IMR-90 (cell line): Measurements from ENCODE around the gene IP6K1. TPM values are rescaled to one million over a fixed set of nuclear protein-coding genes. Genes with fewer than 3 reads are reported as not detected.
A peak's percentile ranks its signal among the peaks of the same experiment; 100 is the strongest.

Experiments used
- ATAC-seq: fragments of 200-7000 bp; cut with Tn5 transposase; 2 replicates; pipeline ENCODE4 v1.9.1; 2020; ENCODE audit warnings: low read depth, mild to moderate bottlenecking, moderate library complexity
- BruUV-seq: library from RNA; stranded (reverse); fragments of 400-500 nt; replicated peaks from 2 replicates; lab custom pipeline; 2021; lab: Mats Ljungman, UMichigan
- CTCF ChIA-PET: fragments of 300-600 bp; formaldehyde crosslinking; extraction: SDS; loops from one replicate; lab custom pipeline; 2021; ENCODE audit warnings: antibody characterized with exemption; lab: Yijun Ruan, JAX
- POLR2A ChIA-PET: fragments of 300-600 bp; sonication (Branson Sonifier 250); formaldehyde crosslinking; loops from one replicate; lab custom pipeline; 2022; ENCODE audit warnings: antibody characterized with exemption; ENCODE audit not compliant: unreplicated experiment; lab: Charles Lee
- DNase-seq: peaks from one replicate; pipeline ENCODE4 v3.0.0; 2013
- H2AFZ ChIP-seq: replicated peaks from 2 replicates; pipeline ENCODE3; 2013; ENCODE audit warnings: low read length, mild to moderate bottlenecking; ENCODE audit not compliant: poor library complexity
- H2AK5ac ChIP-seq: 2 replicates; pipeline ENCODE4 v1.6.1; 2013; ENCODE audit warnings: low read depth, low read length, inconsistent platforms
- H2AK9ac ChIP-seq: replicated peaks from 2 replicates; pipeline ENCODE3; 2013; ENCODE audit warnings: mild to moderate bottlenecking, low read depth, low read length, moderate library complexity; ENCODE audit not compliant: poor library complexity
- H2BK120ac ChIP-seq: 2 replicates; pipeline ENCODE4 v1.6.1; 2013; ENCODE audit warnings: low read depth, low read length, inconsistent platforms
- H2BK15ac ChIP-seq: 3 replicates; pipeline ENCODE4 v1.6.1; 2013; ENCODE audit warnings: low read depth, low read length, inconsistent platforms
- H2BK20ac ChIP-seq: 2 replicates; pipeline ENCODE4 v1.6.1; 2013; ENCODE audit warnings: low read depth, mild to moderate bottlenecking, inconsistent platforms, low read length, moderate library complexity
- H2BK5ac ChIP-seq: 2 replicates; pipeline ENCODE4 v1.6.1; 2013; ENCODE audit warnings: mild to moderate bottlenecking, low read depth, low read length, inconsistent platforms; ENCODE audit not compliant: poor library complexity, severe bottlenecking
- H3K14ac ChIP-seq: replicated peaks from 2 replicates; pipeline ENCODE4 v1.6.1; 2013; ENCODE audit warnings: low read depth, low read length, inconsistent platforms
- H3K18ac ChIP-seq: 2 replicates; pipeline ENCODE4 v1.6.1; 2013; ENCODE audit warnings: low read depth, low read length, control low read depth
- H3K23ac ChIP-seq: 2 replicates; pipeline ENCODE4 v1.6.1; 2013; ENCODE audit warnings: low read depth, low read length, inconsistent platforms
- H3K27ac ChIP-seq: 2 replicates; pipeline ENCODE4 v1.5.1; 2013; ENCODE audit warnings: mild to moderate bottlenecking, control low read depth, low read length; ENCODE audit not compliant: insufficient read depth
- H3K27me3 ChIP-seq: 2 replicates; pipeline ENCODE4 v1.6.1; 2013; ENCODE audit warnings: low read length; ENCODE audit not compliant: control insufficient read depth, insufficient read depth
- H3K36me3 ChIP-seq: 2 replicates; pipeline ENCODE4 v1.6.1; 2013; ENCODE audit warnings: low read length, mixed read lengths; ENCODE audit not compliant: control insufficient read depth, insufficient read depth
- H3K4ac ChIP-seq: 2 replicates; pipeline ENCODE4 v1.6.1; 2013; ENCODE audit warnings: low read depth, low read length, inconsistent platforms
- H3K4me1 ChIP-seq: 2 replicates; pipeline ENCODE4 v1.6.1; 2013; ENCODE audit warnings: low read length, mixed read lengths; ENCODE audit not compliant: control insufficient read depth, insufficient read depth
- H3K4me2 ChIP-seq: 2 replicates; pipeline ENCODE4 v1.6.1; 2013; ENCODE audit warnings: low read depth, mild to moderate bottlenecking, control low read depth, low read length, moderate library complexity
- H3K4me3 ChIP-seq: 2 replicates; pipeline ENCODE4 v1.5.1; 2013; ENCODE audit warnings: low read depth, mild to moderate bottlenecking, control low read depth, low read length, moderate library complexity; ENCODE audit not compliant: insufficient read depth
- H3K56ac ChIP-seq: 2 replicates; pipeline ENCODE4 v1.6.1; 2013; ENCODE audit warnings: low read length, inconsistent platforms; ENCODE audit not compliant: insufficient read depth; ENCODE audit errors: extremely low read depth
- H3K79me1 ChIP-seq, 2 experiments: 2 replicates each; pipeline ENCODE4 v1.6.1; 2013; ENCODE audit warnings: low read length in 2 of 2, inconsistent platforms in 1 of 2, low read depth in 1 of 2
- H3K9ac ChIP-seq: 2 replicates; pipeline ENCODE4 v1.6.1; 2013; ENCODE audit warnings: low read depth, low read length, control low read depth
- H3K9me1 ChIP-seq: 2 replicates; pipeline ENCODE4 v1.6.1; 2013; ENCODE audit warnings: low read length, inconsistent platforms; ENCODE audit not compliant: insufficient read depth
- H3K9me3 ChIP-seq: 2 replicates; pipeline ENCODE4 v1.6.1; 2013; ENCODE audit warnings: low read length; ENCODE audit not compliant: control insufficient read depth, insufficient read depth
- H4K20me1 ChIP-seq: 2 replicates; pipeline ENCODE4 v1.6.1; 2013; ENCODE audit warnings: low read length, inconsistent platforms; ENCODE audit not compliant: insufficient read depth
- H4K5ac ChIP-seq: 2 replicates; pipeline ENCODE4 v1.6.1; 2013; ENCODE audit warnings: mild to moderate bottlenecking, low read depth, low read length, control low read depth
- H4K8ac ChIP-seq, 2 experiments: 2 replicates each; pipeline ENCODE4 v1.6.1; 2013; ENCODE audit warnings: low read depth in 2 of 2, low read length in 2 of 2, control low read depth in 1 of 2, inconsistent platforms in 1 of 2
- H4K91ac ChIP-seq: 2 replicates; pipeline ENCODE4 v1.6.1; 2013; ENCODE audit warnings: low read depth, low read length, inconsistent platforms; ENCODE audit not compliant: insufficient read depth
- CHD1 ChIP-seq: IDR thresholded peaks from 2 replicates; pipeline ENCODE4 v1.6.1; 2012; ENCODE audit warnings: low read depth, low read length, improper control_type of control experiment
- FOS ChIP-seq: fragments of 150-350 bp; IDR thresholded peaks from 2 replicates; pipeline ENCODE4 v1.6.1; 2016; ENCODE audit warnings: low read depth, low read length
- WGBS, 2 experiments: methylation state at CpG; one replicate each; pipeline versions ENCODE4 v1.1.5 to v1.1.7; 2013; ENCODE audit warnings: missing lambda C conversion rate in 2 of 2; ENCODE audit not compliant: insufficient read length in 1 of 2; ENCODE audit errors: extremely low coverage in 2 of 2; 5-methylcytosine and 5-hydroxymethylcytosine counted together
- dilution Hi-C: fragments of 300-500 bp; cut with HindIII; formaldehyde crosslinking; loops from one replicate; pipeline ENCODE4 v1.14.3; 2018; ENCODE audit warnings: low sequenced_read_pairs; ENCODE audit not compliant: unreplicated experiment
- in situ Hi-C: fragments of 300-500 bp; cut with MboI; formaldehyde crosslinking; loops from 3 replicates; pipeline ENCODE4 v1.14.3; 2019; ENCODE audit warnings: low sequenced_read_pairs, inconsistent platforms, mixed read lengths
- intact Hi-C: fragments of 100-400 bp; cut with micrococcal nuclease; formaldehyde crosslinking; loops from 2 replicates; pipeline ENCODE4 v1.10.0; 2022
- polyA plus RNA-seq, 3 experiments: library from polyadenylated mRNA; depleted of rRNA; stranded (reverse); fragments of >200 nt; gene quantifications; 2 replicates each; pipeline ENCODE4 v1.2.3, GENCODE V29; 2012; ENCODE audit warnings: low replicate concordance in 1 of 3
- total RNA-seq: library from RNA; depleted of rRNA; stranded (reverse); fragments of >200 nt; gene quantifications from 2 replicates; pipeline ENCODE4 v1.2.3, GENCODE V29; 2012
- TF ChIP-seq, protein P1 (sequence below): fragments of 150-350 bp; IDR thresholded peaks from 2 replicates; pipeline ENCODE4 v1.6.1; 2017; ENCODE audit warnings: mild to moderate bottlenecking, antibody characterized with exemption, low read length, low read depth

IP6K1 gene
- total and polyA plus RNA-seq, 2 of the 4 experiments (the other 2 are of a cell fraction): 28.3 to 28.7 TPM

GRCh38 chr3:49683162-49683561 lies 103.2 kb downstream of the IP6K1 start:
- DNase-seq: no peak
- no peak overlapping the region for H3K9ac ChIP-seq
- H2BK120ac ChIP-seq: no peak overlapping the region
- no peak overlapping the region for H2BK15ac ChIP-seq
- no TSS peak for BruUV-seq
- CTCF ChIA-PET: no interaction called here
- no peak overlapping the region for H3K4ac ChIP-seq
- no peak for TF ChIP-seq FOS
- no peak for TF ChIP-seq CHD1
- TF ChIP-seq, protein P1, sequence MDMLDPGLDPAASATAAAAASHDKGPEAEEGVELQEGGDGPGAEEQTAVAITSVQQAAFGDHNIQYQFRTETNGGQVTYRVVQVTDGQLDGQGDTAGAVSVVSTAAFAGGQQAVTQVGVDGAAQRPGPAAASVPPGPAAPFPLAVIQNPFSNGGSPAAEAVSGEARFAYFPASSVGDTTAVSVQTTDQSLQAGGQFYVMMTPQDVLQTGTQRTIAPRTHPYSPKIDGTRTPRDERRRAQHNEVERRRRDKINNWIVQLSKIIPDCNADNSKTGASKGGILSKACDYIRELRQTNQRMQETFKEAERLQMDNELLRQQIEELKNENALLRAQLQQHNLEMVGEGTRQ: no peak
- H2AFZ ChIP-seq: peak overlapping the region; percentile 32
- H2BK20ac ChIP-seq: no peak overlapping the region
- intact Hi-C loops: no loop called here
- peaks cover 57% of the 10 kb centered on the region for H3K36me3 ChIP-seq
- no peak overlapping the region for H2BK5ac ChIP-seq
- no peak overlapping the region for H3K4me3 ChIP-seq
- H4K8ac ChIP-seq: no peak overlapping the region
- H3K23ac ChIP-seq: no peak overlapping the region
- in situ Hi-C loops: no loop called here
- no peak overlapping the region for H3K4me2 ChIP-seq
- no peak overlapping the region for H4K91ac ChIP-seq
- dilution Hi-C loops: no loop called here
- no peak overlapping the region for H3K27ac ChIP-seq
- POLR2A ChIA-PET: no interaction called here
- no peak for ATAC-seq
- no peak overlapping the region for H3K18ac ChIP-seq
- no peaks in the 10 kb centered on the region for H3K9me3 ChIP-seq
- no peaks in the 10 kb centered on the region; the same call in 1 of the 2 replicates for H4K20me1 ChIP-seq
- WGBS, 2 experiments: no CpG with 5 or more reads among the region's 6 CpGs
- no peak overlapping the region for H3K14ac ChIP-seq
- no peak overlapping the region for H3K56ac ChIP-seq
- no peaks in the 10 kb centered on the region for H3K4me1 ChIP-seq
- H3K27me3 ChIP-seq: no peaks in the 10 kb centered on the region
- peaks cover 5 to 8% of the 10 kb centered on the region in 2 experiments; a peak in 1 of 4 replicates for H3K79me1 ChIP-seq
- H2AK5ac ChIP-seq: no peak overlapping the region
- H2AK9ac ChIP-seq: no peak overlapping the region
- H3K9me1 ChIP-seq: no peaks in the 10 kb centered on the region
- H4K5ac ChIP-seq: no peak overlapping the region
